Lower leg skin (tissue), 3 donors: ENCODE data around the gene SEC24C.

ENCODE experiments used
- POLR2A ChIP-seq, 2 donors: fragments of 450-650 bp; IDR thresholded peaks; one replicate each; pipeline ENCODE4 v1.6.1; 2016 to 2017; ENCODE audit warnings: antibody characterized with exemption in 2 of 2, mild to moderate bottlenecking in 1 of 2, moderate library complexity in 1 of 2
- TF ChIP-seq, protein P1 (sequence below), 3 donors: fragments of 450-650 bp; IDR thresholded peaks; one replicate each; pipeline ENCODE4 v1.5.1; 2016; ENCODE audit warnings: antibody characterized with exemption in 3 of 3, mild to moderate bottlenecking in 3 of 3, moderate library complexity in 2 of 3

DNA sequence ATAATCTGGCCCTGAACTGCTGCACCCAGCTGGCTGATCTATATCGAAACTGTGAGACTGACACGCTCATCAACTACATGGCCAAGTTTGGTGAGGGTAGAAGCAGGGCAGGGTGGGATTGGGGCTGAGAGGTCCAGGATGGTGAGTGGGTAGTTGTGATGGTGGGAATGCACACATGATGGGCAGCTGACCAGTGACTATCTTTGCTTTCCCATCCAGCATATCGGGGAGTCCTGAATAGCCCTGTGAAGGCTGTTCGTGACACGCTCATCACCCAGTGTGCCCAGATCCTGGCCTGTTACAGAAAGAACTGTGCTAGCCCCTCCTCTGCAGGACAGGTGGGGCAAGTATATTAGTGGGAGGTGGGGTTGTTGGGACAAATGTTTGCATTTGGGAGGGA, 25.2 kb downstream of the SEC24C start:
- no peak for TF ChIP-seq POLR2A (IDR thresholded peaks at IDR 0.05)
- TF ChIP-seq, protein P1, sequence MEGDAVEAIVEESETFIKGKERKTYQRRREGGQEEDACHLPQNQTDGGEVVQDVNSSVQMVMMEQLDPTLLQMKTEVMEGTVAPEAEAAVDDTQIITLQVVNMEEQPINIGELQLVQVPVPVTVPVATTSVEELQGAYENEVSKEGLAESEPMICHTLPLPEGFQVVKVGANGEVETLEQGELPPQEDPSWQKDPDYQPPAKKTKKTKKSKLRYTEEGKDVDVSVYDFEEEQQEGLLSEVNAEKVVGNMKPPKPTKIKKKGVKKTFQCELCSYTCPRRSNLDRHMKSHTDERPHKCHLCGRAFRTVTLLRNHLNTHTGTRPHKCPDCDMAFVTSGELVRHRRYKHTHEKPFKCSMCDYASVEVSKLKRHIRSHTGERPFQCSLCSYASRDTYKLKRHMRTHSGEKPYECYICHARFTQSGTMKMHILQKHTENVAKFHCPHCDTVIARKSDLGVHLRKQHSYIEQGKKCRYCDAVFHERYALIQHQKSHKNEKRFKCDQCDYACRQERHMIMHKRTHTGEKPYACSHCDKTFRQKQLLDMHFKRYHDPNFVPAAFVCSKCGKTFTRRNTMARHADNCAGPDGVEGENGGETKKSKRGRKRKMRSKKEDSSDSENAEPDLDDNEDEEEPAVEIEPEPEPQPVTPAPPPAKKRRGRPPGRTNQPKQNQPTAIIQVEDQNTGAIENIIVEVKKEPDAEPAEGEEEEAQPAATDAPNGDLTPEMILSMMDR (IDR thresholded peaks at IDR 0.05) = no peak
